Measurements from ENCODE around the gene RBBP5.

Gene RBBP5

DNA sequence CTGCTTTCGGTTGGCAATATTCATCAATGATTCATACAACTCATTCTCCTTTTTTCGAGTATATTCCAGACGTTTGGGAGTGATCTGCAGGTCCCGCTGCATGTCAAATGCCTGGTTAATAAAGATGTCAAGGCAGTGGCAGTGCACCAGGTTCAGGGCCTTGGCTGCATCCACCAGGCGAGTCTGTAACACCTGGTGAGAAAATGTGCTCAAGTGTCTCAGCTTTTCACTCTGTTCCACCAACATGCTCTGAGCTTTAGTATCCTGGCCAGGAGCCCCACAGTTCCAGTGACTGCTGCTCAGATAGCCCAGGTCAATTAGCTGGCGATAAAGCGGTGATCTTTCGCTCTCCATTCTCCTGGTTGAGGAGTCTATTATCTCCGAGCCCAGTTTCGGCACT lies 47.5 kb upstream of the RBBP5 start:
- H4K91ac ChIP-seq (ENCODE audit: low read length) = peak overlapping the region; percentile 15
- H3K18ac ChIP-seq (ENCODE audit: low read depth in 1 of 2, low read length in 2 of 2) = no peak overlapping the region
- H2BK15ac ChIP-seq (ENCODE audit: low read depth, poor library complexity, severe bottlenecking) = no peak overlapping the region
- no peaks in the 10 kb centered on the region for H3K9me3 ChIP-seq (ENCODE audit: control insufficient read depth, low read length)
- H3K4me2 ChIP-seq (ENCODE audit: low read length, poor library complexity, severe bottlenecking) = no peak overlapping the region
- no peak overlapping the region for H3K9ac ChIP-seq (ENCODE audit: low read length)
- DNase-seq = no peak
- H2AK5ac ChIP-seq (ENCODE audit: low read length, severe bottlenecking) = no peak overlapping the region
- H2BK5ac ChIP-seq (ENCODE audit: low read depth, low read length, poor library complexity, severe bottlenecking) = no peak overlapping the region
- no peak overlapping the region for H3K4me3 ChIP-seq (ENCODE audit: insufficient read depth in 1 of 2, low read depth in 1 of 2, low read length in 2 of 2)
- no peak overlapping the region for H3K27ac ChIP-seq (ENCODE audit: low read length, poor library complexity, severe bottlenecking)
- H2BK12ac ChIP-seq (ENCODE audit: low read length in 2 of 2) = peak overlapping the region in 1 of 2 experiments; percentile 1
- H3K14ac ChIP-seq (ENCODE audit: low read length in 2 of 2) = no peak overlapping the region
- H3K79me1 ChIP-seq (replicated peaks; ENCODE audit: low read length, poor library complexity, severe bottlenecking) = peaks cover 27% of the 10 kb centered on the region
- H2AFZ ChIP-seq (ENCODE audit: low read depth, low read length) = no peak overlapping the region
- peak overlapping the region; percentile 37 for H4K8ac ChIP-seq (ENCODE audit: low read length)
- no peak overlapping the region for H2BK120ac ChIP-seq (ENCODE audit: low read depth, low read length)
- no peaks in the 10 kb centered on the region for H3K27me3 ChIP-seq (ENCODE audit: control insufficient read depth in 1 of 2, insufficient read depth in 1 of 2, low read length in 2 of 2)
- H3K4ac ChIP-seq (ENCODE audit: low read depth in 1 of 2, low read length in 2 of 2) = no peak overlapping the region
- H3K4me1 ChIP-seq (ENCODE audit: control insufficient read depth, insufficient read depth, low read depth, low read length) = peaks cover 6% of the 10 kb centered on the region
- WGBS = 93% methylated on average over 10 of the region's 10 CpGs
- peaks cover 12 to 46% of the 10 kb centered on the region in 2 experiments for H3K36me3 ChIP-seq (ENCODE audit: control insufficient read depth in 1 of 2, insufficient read depth in 2 of 2, low read depth in 1 of 2, low read length in 2 of 2)
- no peak overlapping the region for H3K23ac ChIP-seq (ENCODE audit: low read length in 2 of 2)

- Histone ChIP-seq H2AK5ac (ENCODE audit: low read length, severe bottlenecking) (no peak overlapping the region), H3K14ac (ENCODE audit: low read length in 2 of 2) (no peak overlapping the region), H3K9me3 (ENCODE audit: control insufficient read depth, low read length) (no peaks in the 10 kb centered on the region), H3K27ac (ENCODE audit: low read length, poor library complexity, severe bottlenecking) (no peak overlapping the region), H3K18ac (ENCODE audit: low read depth in 1 of 2, low read length in 2 of 2) (no peak overlapping the region), H3K4me1 (ENCODE audit: control insufficient read depth, insufficient read depth, low read depth, low read length) (peaks cover 6% of the 10 kb centered on the region), H2AFZ (ENCODE audit: low read depth, low read length) (no peak overlapping the region), H2BK120ac (ENCODE audit: low read depth, low read length) (no peak overlapping the region), H3K79me1 (replicated peaks; ENCODE audit: low read length, poor library complexity, severe bottlenecking) (peaks cover 27% of the 10 kb centered on the region), H4K91ac (ENCODE audit: low read length) (no peak overlapping the region), H2BK5ac (ENCODE audit: low read depth, low read length, poor library complexity, severe bottlenecking) (no peak overlapping the region), H3K4ac (ENCODE audit: low read depth in 1 of 2, low read length in 2 of 2) (no peak overlapping the region), H2BK15ac (ENCODE audit: low read depth, poor library complexity, severe bottlenecking) (no peak overlapping the region), H4K8ac (ENCODE audit: low read length) (no peak overlapping the region), H2BK12ac (ENCODE audit: low read length in 2 of 2) (no peak overlapping the region), H3K23ac (ENCODE audit: low read length in 2 of 2) (no peak overlapping the region), H3K27me3 (ENCODE audit: control insufficient read depth in 1 of 2, insufficient read depth in 1 of 2, low read length in 2 of 2) (no peaks in the 10 kb centered on the region), H3K4me2 (ENCODE audit: low read length, poor library complexity, severe bottlenecking) (no peak overlapping the region), H3K36me3 (ENCODE audit: control insufficient read depth in 1 of 2, insufficient read depth in 2 of 2, low read depth in 1 of 2, low read length in 2 of 2) (peaks cover 12 to 55% of the 10 kb centered on the region in 2 experiments), H3K4me3 (ENCODE audit: insufficient read depth in 1 of 2, low read depth in 1 of 2, low read length in 2 of 2) (no peak overlapping the region), H3K9ac (ENCODE audit: low read length) (no peak overlapping the region)
- no peak for DNase-seq
- 56% methylated on average over 1 of the region's 1 CpG for WGBS
Observed at GRCh38 chr1:205168291-205168690, 46.5 kb upstream of the RBBP5 start.

DNA sequence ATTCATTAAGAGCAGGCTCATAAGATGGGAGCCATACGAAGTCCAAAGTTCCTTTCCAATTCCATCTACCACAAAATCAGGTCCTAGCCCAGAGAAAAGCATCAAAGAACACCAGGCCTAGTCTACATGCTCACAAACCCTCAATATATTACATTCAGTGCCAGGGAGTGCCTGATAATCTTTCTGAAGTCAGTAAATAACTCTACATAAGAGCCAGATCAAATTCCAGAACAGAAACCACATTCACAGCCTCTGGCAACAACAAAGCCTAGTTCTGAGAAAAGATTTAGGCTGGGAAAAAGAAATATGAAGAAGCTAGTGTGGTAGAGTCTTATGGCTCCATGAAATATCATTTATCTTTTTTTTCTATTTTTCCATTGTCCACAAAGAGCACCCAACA lies 40.5 kb upstream of the RBBP5 start:
- Histone ChIP-seq H2BK12ac (ENCODE audit: low read length in 2 of 2) (no peak overlapping the region), H2BK5ac (ENCODE audit: low read depth, low read length, poor library complexity, severe bottlenecking) (no peak overlapping the region), H2BK15ac (ENCODE audit: low read depth, poor library complexity, severe bottlenecking) (no peak overlapping the region), H2BK120ac (ENCODE audit: low read depth, low read length) (no peak overlapping the region), H3K18ac (ENCODE audit: low read depth in 1 of 2, low read length in 2 of 2) (no peak overlapping the region), H3K79me1 (replicated peaks; ENCODE audit: low read length, poor library complexity, severe bottlenecking) (peaks cover 9% of the 10 kb centered on the region), H3K4ac (ENCODE audit: low read depth in 1 of 2, low read length in 2 of 2) (no peak overlapping the region), H3K9me3 (ENCODE audit: control insufficient read depth, low read length) (no peaks in the 10 kb centered on the region), H3K23ac (ENCODE audit: low read length in 2 of 2) (no peak overlapping the region), H3K14ac (ENCODE audit: low read length in 2 of 2) (no peak overlapping the region), H3K4me2 (ENCODE audit: low read length, poor library complexity, severe bottlenecking) (peak overlapping the region; percentile 18), H3K36me3 (ENCODE audit: control insufficient read depth in 1 of 2, insufficient read depth in 2 of 2, low read depth in 1 of 2, low read length in 2 of 2) (peaks cover 28 to 82% of the 10 kb centered on the region in 2 experiments), H2AK5ac (ENCODE audit: low read length, severe bottlenecking) (no peak overlapping the region), H3K27ac (ENCODE audit: low read length, poor library complexity, severe bottlenecking) (no peak overlapping the region), H2AFZ (ENCODE audit: low read depth, low read length) (no peak overlapping the region), H4K8ac (ENCODE audit: low read length) (no peak overlapping the region), H3K27me3 (ENCODE audit: control insufficient read depth in 1 of 2, insufficient read depth in 1 of 2, low read length in 2 of 2) (no peaks in the 10 kb centered on the region), H3K9ac (ENCODE audit: low read length) (no peak overlapping the region), H3K4me3 (ENCODE audit: insufficient read depth in 1 of 2, low read depth in 1 of 2, low read length in 2 of 2) (no peak overlapping the region), H4K91ac (ENCODE audit: low read length) (no peak overlapping the region), H3K4me1 (ENCODE audit: control insufficient read depth, insufficient read depth, low read depth, low read length) (no peaks in the 10 kb centered on the region)
- no peak for DNase-seq
- 98% methylated on average over 1 of the region's 1 CpG for WGBS

GRCh38 chr1:205161076-205161475 lies 39.3 kb upstream of the RBBP5 start:
- Histone ChIP-seq H4K91ac (ENCODE audit: low read length) (no peak overlapping the region), H3K4ac (ENCODE audit: low read depth in 1 of 2, low read length in 2 of 2) (no peak overlapping the region), H2BK15ac (ENCODE audit: low read depth, poor library complexity, severe bottlenecking) (no peak overlapping the region), H3K4me1 (ENCODE audit: control insufficient read depth, insufficient read depth, low read depth, low read length) (no peaks in the 10 kb centered on the region), H3K36me3 (ENCODE audit: control insufficient read depth in 1 of 2, insufficient read depth in 2 of 2, low read depth in 1 of 2, low read length in 2 of 2) (peaks cover 34 to 84% of the 10 kb centered on the region in 2 experiments), H2BK120ac (ENCODE audit: low read depth, low read length) (no peak overlapping the region), H3K27ac (ENCODE audit: low read length, poor library complexity, severe bottlenecking) (no peak overlapping the region), H3K18ac (ENCODE audit: low read depth in 1 of 2, low read length in 2 of 2) (no peak overlapping the region), H3K14ac (ENCODE audit: low read length in 2 of 2) (no peak overlapping the region), H3K9ac (ENCODE audit: low read length) (no peak overlapping the region), H3K27me3 (ENCODE audit: control insufficient read depth in 1 of 2, insufficient read depth in 1 of 2, low read length in 2 of 2) (no peaks in the 10 kb centered on the region), H2BK12ac (ENCODE audit: low read length in 2 of 2) (no peak overlapping the region), H3K23ac (ENCODE audit: low read length in 2 of 2) (no peak overlapping the region), H3K4me2 (ENCODE audit: low read length, poor library complexity, severe bottlenecking) (no peak overlapping the region), H3K9me3 (ENCODE audit: control insufficient read depth, low read length) (peaks cover 8% of the 10 kb centered on the region), H3K4me3 (ENCODE audit: insufficient read depth in 1 of 2, low read depth in 1 of 2, low read length in 2 of 2) (no peak overlapping the region), H3K79me1 (replicated peaks; ENCODE audit: low read length, poor library complexity, severe bottlenecking) (peaks cover 5% of the 10 kb centered on the region), H4K8ac (ENCODE audit: low read length) (no peak overlapping the region), H2BK5ac (ENCODE audit: low read depth, low read length, poor library complexity, severe bottlenecking) (no peak overlapping the region), H2AK5ac (ENCODE audit: low read length, severe bottlenecking) (no peak overlapping the region), H2AFZ (ENCODE audit: low read depth, low read length) (no peak overlapping the region)
- DNase-seq = no peak
- WGBS = 96% methylated on average over 4 of the region's 6 CpGs
